A673 (cell line): ENCODE data around the gene TOR1A. TPM values are rescaled to one million over a fixed set of nuclear protein-coding genes. Genes with fewer than 3 reads are reported as not detected.
"Not testable (repeated sequence)": the region's sequence is repeated elsewhere in the genome, so short reads cannot be mapped to it uniquely, and the experiment has no call there.

Experiments
- BruUV-seq: library from RNA; stranded (reverse); fragments of 400-500 nt; replicated peaks from 2 replicates; lab custom pipeline; 2021; lab: Mats Ljungman, UMichigan
- CTCF ChIA-PET: fragments of 300-600 bp; sonication (Branson Sonifier 250); formaldehyde crosslinking; loops from one replicate; lab custom pipeline; 2022; ENCODE audit warnings: antibody characterized with exemption; lab: Charles Lee
- POLR2A ChIA-PET: fragments of 300-600 bp; sonication (Branson Sonifier 250); formaldehyde crosslinking; loops from one replicate; lab custom pipeline; 2022; ENCODE audit warnings: antibody characterized with exemption; ENCODE audit not compliant: low non-redundant PET; lab: Charles Lee
- DNase-seq: peaks from one replicate; pipeline ENCODE4 v3.0.0-alpha.2; 2015; ENCODE audit warnings: low spot score
- H3K27ac ChIP-seq: fragments of 200-600 bp; sonication (generic); 2 replicates; pipeline ENCODE4 v1.5.1; 2016; ENCODE audit warnings: mixed run types, low read depth, mild to moderate bottlenecking, mixed read lengths, antibody characterized with exemption, low read length; ENCODE audit not compliant: poor library complexity, severe bottlenecking
- H3K27me3 ChIP-seq: fragments of 200-600 bp; sonication (generic); replicated peaks from 2 replicates; pipeline ENCODE4 v1.6.1; 2017; ENCODE audit warnings: mixed run types, low read depth, mild to moderate bottlenecking, mixed read lengths, antibody characterized with exemption, low read length; ENCODE audit not compliant: insufficient read depth, poor library complexity
- H3K36me3 ChIP-seq: fragments of 200-600 bp; sonication (generic); 2 replicates; pipeline ENCODE4 v1.6.1; 2016; ENCODE audit warnings: mixed run types, mild to moderate bottlenecking, mixed read lengths, antibody characterized with exemption, low read length; ENCODE audit not compliant: insufficient read depth, poor library complexity, severe bottlenecking
- H3K4me1 ChIP-seq: fragments of 200-600 bp; sonication (generic); 2 replicates; pipeline ENCODE4 v1.6.1; 2017; ENCODE audit warnings: mixed run types, mild to moderate bottlenecking, mixed read lengths, antibody characterized with exemption, low read length; ENCODE audit not compliant: insufficient read depth, poor library complexity, severe bottlenecking
- H3K4me3 ChIP-seq: fragments of 200-600 bp; sonication (generic); 2 replicates; pipeline ENCODE4 v1.5.1; 2016; ENCODE audit warnings: low read depth, mixed run types, mild to moderate bottlenecking, mixed read lengths, low read length; ENCODE audit not compliant: poor library complexity, severe bottlenecking
- H3K9me3 ChIP-seq: fragments of 200-600 bp; sonication (generic); 2 replicates; pipeline ENCODE4 v1.6.1; 2016; ENCODE audit warnings: mixed run types, low read depth, mild to moderate bottlenecking, mixed read lengths, antibody characterized with exemption, low read length; ENCODE audit not compliant: poor library complexity, severe bottlenecking
- CTCF ChIP-seq: fragments of 300-800, 200-600 bp; sonication (generic); conservative IDR thresholded peaks from 2 replicates; pipeline ENCODE4 v1.5.1; 2017; ENCODE audit warnings: low read depth, mild to moderate bottlenecking, antibody characterized with exemption, low read length, moderate library complexity, mixed read lengths
- EZH2 ChIP-seq: fragments of 200-600 bp; sonication (generic); IDR thresholded peaks from 2 replicates; pipeline ENCODE4 v1.6.1; 2017; ENCODE audit warnings: borderline replicate concordance, low read depth, mild to moderate bottlenecking, mixed read lengths, antibody characterized with exemption, low read length; ENCODE audit not compliant: poor library complexity, severe bottlenecking
- intact Hi-C: fragments of 100-400 bp; cut with micrococcal nuclease; formaldehyde crosslinking; loops from one replicate; pipeline ENCODE4 v1.10.0; 2022; ENCODE audit not compliant: unreplicated experiment
- total RNA-seq: library from RNA; stranded (reverse); gene quantifications from 2 replicates; pipeline ENCODE4 v1.2.3, GENCODE V29; 2021

Gene TOR1A
- total RNA-seq, 1 experiment from 2014 or later: 46.3 TPM

DNA sequence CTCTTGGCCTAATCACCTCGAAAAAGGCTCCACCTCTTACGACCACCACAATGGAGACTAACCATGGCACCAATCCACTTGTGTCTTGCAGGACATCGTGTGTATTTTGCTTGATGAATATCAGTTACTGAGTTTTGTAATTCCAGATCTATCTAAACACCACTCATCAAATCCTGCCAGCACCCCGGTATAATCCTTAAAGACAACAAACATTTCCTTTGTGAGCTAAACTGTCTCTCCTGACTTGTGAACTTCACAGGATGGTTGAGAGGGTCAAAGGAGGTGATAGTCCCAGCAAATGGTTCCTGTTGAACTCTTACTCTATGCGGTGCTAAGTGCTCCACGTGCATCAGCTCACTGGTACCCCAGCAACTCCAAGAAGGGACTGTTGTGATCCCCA is 25.0 kb downstream of the TOR1A start:
- intact Hi-C loops: no loop called here
- TF ChIP-seq EZH2 (no peak), CTCF (no peak)
- no peak for DNase-seq
- no TSS peak for BruUV-seq
- no peaks in the 10 kb centered on the region for H3K9me3 ChIP-seq
- peaks cover 13% of the 10 kb centered on the region for H3K27me3 ChIP-seq
- H3K36me3 ChIP-seq: no peaks in the 10 kb centered on the region
- H3K4me1 ChIP-seq: peaks cover 3% of the 10 kb centered on the region
- no peak overlapping the region for H3K27ac ChIP-seq
- H3K4me3 ChIP-seq: no peak overlapping the region
- ChIA-PET POLR2A (no interaction called here), CTCF (no interaction called here)

DNA sequence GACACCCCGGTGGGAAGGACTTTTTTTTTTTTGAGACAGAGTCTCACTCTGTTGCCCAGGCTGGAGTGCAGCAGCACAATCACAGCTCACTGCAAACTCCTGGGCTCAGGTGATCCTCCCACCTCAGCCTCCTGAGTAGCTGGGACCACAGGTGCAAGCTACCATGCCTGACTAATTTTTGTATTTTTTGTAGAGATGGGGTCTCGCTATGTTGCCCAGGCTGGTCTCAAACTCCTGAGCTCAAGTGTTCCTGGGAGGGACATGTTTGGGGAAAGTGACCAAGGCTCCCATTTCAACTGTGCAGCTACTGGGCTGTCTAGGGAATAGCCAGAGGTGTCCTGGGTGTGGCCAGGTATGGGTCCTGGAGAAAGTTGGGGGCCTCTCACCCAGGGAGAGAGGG is 27.9 kb downstream of the TOR1A start:
- BruUV-seq, POLR2A ChIA-PET, CTCF ChIA-PET: not testable (repeated sequence)

DNA sequence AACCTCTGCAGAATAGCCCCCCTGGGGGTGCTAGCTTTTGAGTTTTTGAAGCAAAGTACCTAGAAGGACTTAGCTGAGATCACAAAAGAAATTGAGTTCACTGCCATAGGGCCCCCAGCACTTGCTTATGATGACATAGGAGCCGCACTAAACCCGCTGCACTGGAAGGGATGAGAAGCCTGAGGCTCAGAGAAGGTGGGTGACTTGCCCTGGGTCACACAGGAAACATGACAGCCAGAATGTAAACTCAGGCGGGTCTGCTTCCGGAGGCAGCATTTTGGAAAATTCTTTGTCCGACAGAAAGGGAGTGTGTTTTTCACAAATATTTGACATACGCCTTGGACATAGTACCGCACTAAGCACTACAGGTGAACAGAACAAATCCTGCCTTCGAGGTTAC is 29.4 kb downstream of the TOR1A start:
- CTCF ChIA-PET: no interaction called here
- no peak overlapping the region for H3K4me3 ChIP-seq
- no TSS peak for BruUV-seq
- no peaks in the 10 kb centered on the region for H3K36me3 ChIP-seq
- H3K27ac ChIP-seq: no peak overlapping the region
- no peaks in the 10 kb centered on the region for H3K4me1 ChIP-seq
- POLR2A ChIA-PET: no interaction called here
- peaks cover 13% of the 10 kb centered on the region for H3K27me3 ChIP-seq
- no peak for DNase-seq
- intact Hi-C loops: loop anchor here (5.0 kb wide), 1 partner anchor 167 kb away; the partner anchor contains the start of gene NTMT1
- H3K9me3 ChIP-seq: no peaks in the 10 kb centered on the region
- no peak for TF ChIP-seq EZH2
- TF ChIP-seq CTCF: no peak

More for the DNA sequence above, 27.9 kb downstream of the TOR1A start:
- H3K9me3 ChIP-seq, H3K4me1 ChIP-seq, H3K27ac ChIP-seq, DNase-seq, H3K36me3 ChIP-seq, intact Hi-C loops, H3K4me3 ChIP-seq: not testable (repeated sequence)
- H3K27me3 ChIP-seq: peaks cover 13% of the 10 kb centered on the region

DNA sequence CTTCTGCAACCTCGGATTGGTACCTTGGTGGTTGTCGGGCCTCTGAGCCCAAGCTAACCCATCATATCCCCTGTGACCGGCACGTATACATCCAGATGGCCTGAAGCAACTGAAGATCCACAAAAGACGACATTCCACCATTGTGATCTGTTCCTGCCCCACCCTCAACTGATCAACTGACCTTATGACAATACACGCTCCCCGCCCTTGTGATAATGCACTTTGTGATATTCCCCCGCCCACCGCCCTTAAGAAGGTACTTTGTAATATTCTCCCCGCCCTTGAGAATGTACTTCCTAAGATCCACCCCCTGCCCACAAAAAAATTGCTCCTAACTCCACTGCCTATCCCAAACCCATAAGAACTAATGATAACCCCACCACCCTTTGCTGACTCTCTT is 37.5 kb downstream of the TOR1A start:
- no TSS peak for BruUV-seq
- no peak overlapping the region for H3K4me3 ChIP-seq
- no peaks in the 10 kb centered on the region for H3K9me3 ChIP-seq
- intact Hi-C loops: loop anchor here (5.0 kb wide), 1 partner anchor 649 kb away; no protein-coding TSS in a partner anchor
- TF ChIP-seq CTCF: no peak
- TF ChIP-seq EZH2: no peak
- no peak overlapping the region for H3K27ac ChIP-seq
- no peak for DNase-seq
- ChIA-PET CTCF (interaction anchor here (0.5 to 1.5 kb wide), 2 partner anchors 60 to 129 kb away, joined by 3 to 9 read pairs; no protein-coding TSS in a partner anchor), POLR2A (no interaction called here)
- H3K4me1 ChIP-seq: no peaks in the 10 kb centered on the region
- no peaks in the 10 kb centered on the region for H3K36me3 ChIP-seq
- peaks cover 8% of the 10 kb centered on the region for H3K27me3 ChIP-seq
